ENCODE data around the gene COL5A1.

COL5A1 gene

GRCh38 chr9:134774410-134774809 is 132.8 kb downstream of the COL5A1 start:
- ATAC-seq (ENCODE audit: low read depth) (no peak), DNase-seq (ENCODE audit: low spot score) (no peak)
- H3K9me3 ChIP-seq (ENCODE audit: severe bottlenecking) = no peaks in the 10 kb centered on the region
- no peaks in the 10 kb centered on the region for H3K27me3 ChIP-seq (ENCODE audit: insufficient read depth, poor library complexity, severe bottlenecking)
- TF ChIP-seq CTCF (IDR thresholded peaks at IDR 0.05; ENCODE audit: poor library complexity, severe bottlenecking) = no peak
- no peak overlapping the region for H3K27ac ChIP-seq (ENCODE audit: poor library complexity, severe bottlenecking)
- H3K4me1 ChIP-seq (ENCODE audit: insufficient read depth, poor library complexity, severe bottlenecking) = no peaks in the 10 kb centered on the region
- no peaks in the 10 kb centered on the region for H3K36me3 ChIP-seq (ENCODE audit: low read depth)
- H3K4me3 ChIP-seq (ENCODE audit: severe bottlenecking) = no peak overlapping the region

GRCh38 chr9:134775081-134775951 is 133.7 kb downstream of the COL5A1 start:
- H3K27me3 ChIP-seq (ENCODE audit: insufficient read depth, poor library complexity, severe bottlenecking) = no peaks in the 10 kb centered on the region
- no peaks in the 10 kb centered on the region for H3K36me3 ChIP-seq (ENCODE audit: low read depth)
- DNase-seq (ENCODE audit: low spot score) = no peak

GRCh38 chr9:134776080-134776796 is 134.6 kb downstream of the COL5A1 start:
- DNase-seq (ENCODE audit: low spot score) = no peak
- Histone ChIP-seq H3K4me3 (ENCODE audit: severe bottlenecking) (no peak overlapping the region), H3K36me3 (ENCODE audit: low read depth) (0 out of 2 replicates have a peak, but pooled peaks cover under 1% of the 10 kb centered on the region), H3K27ac (ENCODE audit: poor library complexity, severe bottlenecking) (no peak overlapping the region), H3K9me3 (ENCODE audit: severe bottlenecking) (no peaks in the 10 kb centered on the region), H3K4me1 (ENCODE audit: insufficient read depth, poor library complexity, severe bottlenecking) (no peaks in the 10 kb centered on the region), H3K27me3 (ENCODE audit: insufficient read depth, poor library complexity, severe bottlenecking) (no peaks in the 10 kb centered on the region)
- ATAC-seq (ENCODE audit: low read depth) = no peak
- no peak for TF ChIP-seq CTCF (IDR thresholded peaks at IDR 0.05; ENCODE audit: poor library complexity, severe bottlenecking)

More at GRCh38 chr9:134775081-134775951, 133.7 kb downstream of the COL5A1 start:
- H3K27ac ChIP-seq (ENCODE audit: poor library complexity, severe bottlenecking) = no peak overlapping the region
- ATAC-seq (ENCODE audit: low read depth) = no peak
- H3K4me1 ChIP-seq (ENCODE audit: insufficient read depth, poor library complexity, severe bottlenecking) = no peaks in the 10 kb centered on the region
- H3K4me3 ChIP-seq (ENCODE audit: severe bottlenecking) = no peak overlapping the region
- no peak for TF ChIP-seq CTCF (IDR thresholded peaks at IDR 0.05; ENCODE audit: poor library complexity, severe bottlenecking)
- H3K9me3 ChIP-seq (ENCODE audit: severe bottlenecking) = no peaks in the 10 kb centered on the region

- H3K27me3 ChIP-seq (ENCODE audit: insufficient read depth, poor library complexity, severe bottlenecking) = no peaks in the 10 kb centered on the region
- H3K4me1 ChIP-seq (ENCODE audit: insufficient read depth, poor library complexity, severe bottlenecking) = no peaks in the 10 kb centered on the region
- ATAC-seq (ENCODE audit: low read depth) = no peak
- 0 out of 2 replicates have a peak, but pooled peaks cover 3% of the 10 kb centered on the region for H3K36me3 ChIP-seq (ENCODE audit: low read depth)
- H3K9me3 ChIP-seq (ENCODE audit: severe bottlenecking) = no peaks in the 10 kb centered on the region
- no peak for TF ChIP-seq CTCF (IDR thresholded peaks at IDR 0.05; ENCODE audit: poor library complexity, severe bottlenecking)
- no peak for DNase-seq (ENCODE audit: low spot score)
- no peak overlapping the region for H3K4me3 ChIP-seq (ENCODE audit: severe bottlenecking)
- no peak overlapping the region for H3K27ac ChIP-seq (ENCODE audit: poor library complexity, severe bottlenecking)
Measured at GRCh38 chr9:134777153-134777552, 135.6 kb downstream of the COL5A1 start.

All from RWPE2 (cell line).